Karpas-422 (cell line): ENCODE measurements around the gene EBI3. TPM values are rescaled to one million over a fixed set of nuclear protein-coding genes. Genes with fewer than 3 reads are reported as not detected.
"Not testable (repeated sequence)": the region's sequence is repeated elsewhere in the genome, so short reads cannot be mapped to it uniquely, and the experiment has no call there.

Experiments used
- DNase-seq: peaks from one replicate; pipeline ENCODE4 v3.0.0-alpha.2; 2015
- H2AFZ ChIP-seq: fragments of 200-600 bp; sonication (generic); 2 replicates; pipeline ENCODE4 v1.6.1; 2014; ENCODE audit warnings: antibody characterized with exemption, low read length, mixed read lengths
- H3K27ac ChIP-seq: fragments of 200-600 bp; sonication (generic); 2 replicates; pipeline ENCODE4 v1.5.1; 2014; ENCODE audit warnings: mild to moderate bottlenecking, low read length, moderate library complexity
- H3K27me3 ChIP-seq: fragments of 200-600 bp; sonication (generic); 2 replicates; pipeline ENCODE4 v1.6.1; 2014; ENCODE audit warnings: low read length, mixed read lengths
- H3K36me3 ChIP-seq: fragments of 200-600 bp; sonication (generic); 2 replicates; pipeline ENCODE4 v1.6.1; 2014; ENCODE audit warnings: low read length, mixed read lengths; ENCODE audit not compliant: insufficient read depth
- H3K4me1 ChIP-seq: fragments of 200-600 bp; sonication (generic); 2 replicates; pipeline ENCODE4 v1.6.1; 2014; ENCODE audit warnings: mild to moderate bottlenecking, low read length, mixed read lengths
- H3K4me2 ChIP-seq: fragments of 200-600 bp; sonication (generic); 2 replicates; pipeline ENCODE4 v1.6.1; 2014; ENCODE audit warnings: low read length, low read depth, mild to moderate bottlenecking; ENCODE audit not compliant: poor library complexity, severe bottlenecking
- H3K4me3 ChIP-seq: fragments of 200-600 bp; sonication (generic); 2 replicates; pipeline ENCODE4 v1.5.1; 2014; ENCODE audit warnings: mild to moderate bottlenecking, antibody characterized with exemption, low read length, mixed read lengths
- H3K79me2 ChIP-seq: fragments of 200-600 bp; sonication (generic); 2 replicates; pipeline ENCODE4 v1.6.1; 2014; ENCODE audit warnings: mild to moderate bottlenecking, low read length, mixed read lengths
- H3K9ac ChIP-seq: fragments of 200-600 bp; sonication (generic); 2 replicates; pipeline ENCODE4 v1.6.0; 2014; ENCODE audit warnings: low read length
- H3K9me2 ChIP-seq: fragments of 200-600 bp; sonication (generic), shearing (Covaris generic); replicated peaks from 2 replicates; pipeline ENCODE4 v1.6.0; 2014; ENCODE audit warnings: mild to moderate bottlenecking, low read length, moderate library complexity; ENCODE audit not compliant: insufficient read depth
- H3K9me3 ChIP-seq: fragments of 300-700, 200-600 bp; sonication (generic); 2 replicates; pipeline ENCODE4 v1.6.1; 2014; ENCODE audit warnings: low read length, mixed read lengths
- H4K20me1 ChIP-seq: fragments of 200-600 bp; sonication (generic); 2 replicates; pipeline ENCODE4 v1.6.1; 2014; ENCODE audit warnings: mild to moderate bottlenecking, antibody characterized with exemption, low read length, low read depth; ENCODE audit not compliant: insufficient read depth
- total RNA-seq: library from RNA; depleted of rRNA; stranded (reverse); fragments of >200 nt; shearing (Covaris generic); gene quantifications from 2 replicates; pipeline ENCODE4 v1.2.3, GENCODE V29; 2014; ENCODE audit warnings: low replicate concordance

EBI3 gene
- total RNA-seq, 1 experiment from 2014 or later = not detected

DNA sequence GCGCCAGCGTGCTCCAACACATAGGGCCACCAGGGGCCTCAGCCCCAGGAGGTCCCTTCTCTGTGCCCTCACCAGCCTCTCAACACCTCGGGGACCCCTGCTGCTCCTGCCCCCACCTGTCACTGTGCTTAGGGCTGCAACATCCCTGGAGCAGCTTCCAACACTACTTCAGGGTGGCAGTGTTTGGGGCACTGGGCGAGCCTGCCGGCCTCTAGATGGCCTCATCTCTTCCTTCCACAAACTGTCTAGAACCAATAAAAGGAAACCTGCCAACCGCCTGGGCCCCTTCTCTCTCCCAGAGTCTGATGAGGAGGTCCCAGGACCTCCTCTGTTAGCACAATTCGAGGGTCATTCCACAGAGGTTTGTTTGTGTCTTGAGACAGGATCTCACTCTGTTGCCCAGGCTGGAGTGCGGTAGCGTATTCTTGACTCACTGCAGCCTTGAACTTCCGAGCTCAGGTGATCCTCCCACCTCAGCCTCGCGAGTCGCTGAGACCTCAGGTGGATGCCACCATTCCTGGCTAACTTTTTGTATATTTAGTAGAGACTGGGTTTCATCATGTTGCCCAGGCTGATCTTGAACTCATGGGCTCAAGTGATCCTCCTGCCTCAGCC is 39.6 kb downstream of the EBI3 start:
- Histone ChIP-seq H3K4me3 (no peak overlapping the region), H3K27ac (no peak overlapping the region), H3K9ac (no peak overlapping the region), H3K79me2 (no peaks in the 10 kb centered on the region), H3K9me3 (no peaks in the 10 kb centered on the region), H4K20me1 (no peaks in the 10 kb centered on the region), H3K36me3 (no peaks in the 10 kb centered on the region), H3K27me3 (no peaks in the 10 kb centered on the region), H3K4me2 (no peak overlapping the region), H3K4me1 (no peaks in the 10 kb centered on the region), H3K9me2 (no peaks in the 10 kb centered on the region), H2AFZ (no peak overlapping the region)
- DNase-seq = peak; percentile 31

DNA sequence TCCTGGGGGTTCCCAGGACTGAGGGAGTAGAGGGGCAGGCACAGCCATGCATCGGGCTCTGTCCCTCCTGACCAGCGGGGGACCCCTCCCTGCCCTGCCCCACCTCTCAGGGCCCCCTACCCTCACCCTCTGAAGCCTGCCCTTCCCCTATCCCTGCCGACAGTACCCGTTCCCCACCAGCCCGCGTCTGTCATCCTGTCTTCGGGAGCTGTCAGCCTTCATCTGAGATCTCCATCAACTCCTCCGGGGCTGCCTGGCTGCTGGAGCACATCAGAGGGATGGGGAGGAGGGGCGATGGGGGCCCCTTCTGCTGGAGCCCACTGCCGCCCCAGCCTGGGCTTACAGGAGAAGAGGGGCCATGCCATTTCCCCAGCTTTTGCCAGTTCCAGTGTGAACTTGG is 43.6 kb downstream of the EBI3 start:
- Histone ChIP-seq H3K9me2 (no peaks in the 10 kb centered on the region), H3K9ac (no peak overlapping the region), H4K20me1 (no peaks in the 10 kb centered on the region), H3K27ac (no peak overlapping the region), H3K4me1 (no peaks in the 10 kb centered on the region), H3K4me2 (no peak overlapping the region), H3K27me3 (no peaks in the 10 kb centered on the region), H2AFZ (no peak overlapping the region), H3K79me2 (no peaks in the 10 kb centered on the region), H3K4me3 (no peak overlapping the region), H3K9me3 (no peaks in the 10 kb centered on the region), H3K36me3 (no peaks in the 10 kb centered on the region)
- peak; percentile 6 for DNase-seq

DNA sequence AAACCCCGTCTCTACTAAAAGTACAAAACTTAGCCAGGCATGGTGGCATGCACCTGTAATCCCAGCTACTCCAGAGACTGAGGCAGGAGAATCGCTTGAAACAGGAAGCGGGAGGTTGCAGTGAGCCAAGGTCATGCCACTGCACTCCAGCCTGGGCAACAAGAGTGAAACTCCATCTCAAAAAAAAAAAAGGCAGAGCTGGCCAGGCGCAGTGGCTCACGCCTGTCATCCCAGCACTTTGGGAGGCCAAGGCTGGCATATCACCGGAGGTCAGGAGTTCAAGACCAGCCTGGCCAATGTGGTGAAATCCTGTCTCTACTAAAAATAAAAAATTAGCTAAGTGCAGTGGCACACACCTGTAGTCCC is 45.0 kb downstream of the EBI3 start:
- not testable (repeated sequence) for H3K9me3 ChIP-seq, H3K27ac ChIP-seq, H3K36me3 ChIP-seq, H3K27me3 ChIP-seq, DNase-seq, H3K79me2 ChIP-seq, H3K4me3 ChIP-seq, H4K20me1 ChIP-seq, H2AFZ ChIP-seq, H3K9ac ChIP-seq, H3K4me2 ChIP-seq, H3K9me2 ChIP-seq, H3K4me1 ChIP-seq

DNA sequence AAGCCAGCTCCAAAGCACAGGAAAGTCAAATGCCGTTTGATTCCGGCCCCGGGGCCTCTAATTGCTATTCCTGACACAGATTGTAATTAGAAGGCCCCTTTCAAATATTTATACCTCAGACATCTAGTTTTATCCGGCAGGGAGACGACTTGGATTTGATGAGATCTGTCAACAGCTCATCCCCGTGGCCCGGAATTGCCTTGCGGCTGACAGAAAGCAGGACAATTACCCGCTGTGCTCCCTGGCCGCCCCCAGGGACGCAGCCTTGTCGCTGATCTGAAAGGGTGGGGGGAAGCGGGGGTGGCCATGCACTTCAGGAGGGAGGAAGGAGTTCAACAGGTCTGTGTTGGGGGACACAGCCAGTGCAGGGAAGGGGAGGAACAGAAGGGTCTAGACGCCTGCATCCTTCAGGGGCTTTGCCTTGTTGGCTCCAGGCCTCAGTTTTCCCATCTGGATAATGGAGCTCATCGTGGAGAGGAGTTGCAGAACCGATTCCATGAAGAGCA is 47.9 kb downstream of the EBI3 start:
- Histone ChIP-seq H3K27ac (no peak overlapping the region), H3K9me3 (no peaks in the 10 kb centered on the region), H3K27me3 (no peaks in the 10 kb centered on the region), H4K20me1 (no peaks in the 10 kb centered on the region), H3K79me2 (no peaks in the 10 kb centered on the region), H3K36me3 (no peaks in the 10 kb centered on the region), H2AFZ (no peak overlapping the region), H3K9ac (no peak overlapping the region), H3K9me2 (no peaks in the 10 kb centered on the region), H3K4me1 (no peaks in the 10 kb centered on the region), H3K4me2 (no peak overlapping the region), H3K4me3 (no peak overlapping the region)
- DNase-seq = peak; percentile 36

DNA sequence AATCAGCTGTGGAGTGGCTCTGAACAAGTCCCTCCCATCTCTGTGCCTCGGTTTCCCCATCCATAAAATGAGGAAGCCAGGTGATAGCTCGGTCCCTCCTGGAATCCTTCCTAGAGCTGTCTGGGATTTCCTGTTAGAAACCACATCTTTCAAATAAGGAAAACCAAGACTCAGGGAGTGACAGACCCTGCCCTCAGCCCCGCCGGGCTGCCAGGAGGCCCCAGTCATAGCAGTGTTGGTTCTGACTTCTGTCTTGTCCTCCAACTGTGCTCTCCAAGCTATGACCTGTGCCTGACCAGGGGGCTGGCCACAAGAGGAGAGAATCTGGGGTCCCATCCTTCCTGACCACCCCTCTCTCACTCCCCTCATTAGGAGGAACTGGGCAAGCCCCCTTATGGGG is 48.7 kb downstream of the EBI3 start:
- Histone ChIP-seq H4K20me1 (no peaks in the 10 kb centered on the region), H3K4me3 (no peak overlapping the region), H2AFZ (no peak overlapping the region), H3K9me2 (no peaks in the 10 kb centered on the region), H3K4me1 (no peaks in the 10 kb centered on the region), H3K27me3 (no peaks in the 10 kb centered on the region), H3K36me3 (no peaks in the 10 kb centered on the region), H3K9me3 (no peaks in the 10 kb centered on the region), H3K27ac (no peak overlapping the region), H3K79me2 (no peaks in the 10 kb centered on the region), H3K9ac (no peak overlapping the region), H3K4me2 (no peak overlapping the region)
- DNase-seq = peak; percentile 32

DNA sequence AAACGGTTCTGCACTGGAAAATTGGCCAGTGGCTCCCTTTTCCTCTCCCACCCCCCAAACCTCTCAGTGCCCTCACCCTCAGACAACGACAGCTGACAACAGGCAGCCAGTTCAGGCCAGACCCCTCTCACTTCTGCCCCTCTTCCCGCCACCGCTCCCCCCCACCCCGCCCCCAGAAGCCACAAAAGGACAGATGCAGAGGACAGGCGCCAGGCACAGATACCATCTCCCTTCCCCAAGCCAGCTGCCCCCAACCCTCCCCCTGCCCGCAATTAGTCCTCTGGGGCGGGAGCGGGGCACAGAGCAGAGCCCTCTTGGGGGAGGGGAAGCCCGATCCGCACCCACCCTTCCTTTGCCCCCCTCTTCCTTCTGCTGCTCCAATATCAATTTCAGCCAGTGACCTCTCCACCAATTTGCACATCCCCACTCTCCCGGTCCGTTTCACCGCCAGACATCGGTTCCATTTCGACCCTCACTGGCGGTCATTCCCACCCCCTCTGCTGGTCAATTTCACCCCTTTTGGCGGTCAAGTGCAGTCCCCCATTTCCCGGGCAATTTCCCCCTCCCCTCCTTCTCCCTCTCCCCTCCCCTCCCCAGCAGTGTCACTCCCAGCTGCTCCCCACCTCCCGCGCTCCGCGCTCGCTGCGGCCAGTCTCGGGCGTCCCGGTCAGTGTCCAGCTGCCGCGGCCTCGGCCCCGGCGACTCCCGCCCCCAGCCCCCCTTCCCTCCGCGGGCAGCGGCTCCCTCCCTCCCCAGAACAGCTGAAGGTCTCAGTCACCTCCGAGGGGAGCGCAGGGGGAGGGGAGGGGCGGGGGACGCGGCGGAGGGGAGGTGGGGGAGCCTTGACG is 49.3 kb downstream of the EBI3 start, which contains the start of gene SHD:
Gene SHD, plus strand, starts transcription at position 848 of the 848 bp plus-strand sequence. CDS start 798 bp downstream, outside the sequence.
- Histone ChIP-seq H3K27me3 (no peaks in the 10 kb centered on the region), H3K36me3 (no peaks in the 10 kb centered on the region), H3K4me3 (no peak within 1 kb of the TSS), H3K9me3 (no peaks in the 10 kb centered on the region), H3K9ac (no peak within 1 kb of the TSS), H2AFZ (no peak within 1 kb of the TSS), H4K20me1 (no peaks in the 10 kb centered on the region), H3K79me2 (no peaks in the 10 kb centered on the region), H3K9me2 (no peaks in the 10 kb centered on the region), H3K4me2 (no peak within 1 kb of the TSS), H3K27ac (no peak within 1 kb of the TSS), H3K4me1 (no peaks in the 10 kb centered on the region)
- peak; percentile 31 for DNase-seq

DNA sequence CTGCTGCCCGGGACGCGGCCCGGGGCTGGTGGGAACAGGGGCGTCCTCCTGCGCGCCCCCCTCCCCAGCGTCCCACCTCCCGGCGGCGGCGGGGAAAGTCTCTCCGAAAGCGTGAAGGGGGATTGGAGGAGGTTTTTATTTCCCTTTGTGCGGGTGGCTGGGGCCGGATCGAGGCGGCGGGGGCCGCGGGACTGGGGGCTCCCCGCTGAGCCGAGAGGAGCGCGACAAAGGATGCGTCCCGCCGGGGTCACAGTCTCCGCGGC is 49.9 kb downstream of the EBI3 start:
- DNase-seq = no peak
- H3K9me3 ChIP-seq = no peaks in the 10 kb centered on the region
- no peak overlapping the region for H3K4me2 ChIP-seq
- no peaks in the 10 kb centered on the region for H3K36me3 ChIP-seq
- no peak overlapping the region for H3K27ac ChIP-seq
- H3K9me2 ChIP-seq = no peaks in the 10 kb centered on the region
- H3K79me2 ChIP-seq = no peaks in the 10 kb centered on the region
- no peaks in the 10 kb centered on the region for H3K4me1 ChIP-seq
- H2AFZ ChIP-seq = no peak overlapping the region
- H4K20me1 ChIP-seq = no peaks in the 10 kb centered on the region
- H3K9ac ChIP-seq = no peak overlapping the region
- H3K27me3 ChIP-seq = no peaks in the 10 kb centered on the region
- no peak overlapping the region for H3K4me3 ChIP-seq

DNA sequence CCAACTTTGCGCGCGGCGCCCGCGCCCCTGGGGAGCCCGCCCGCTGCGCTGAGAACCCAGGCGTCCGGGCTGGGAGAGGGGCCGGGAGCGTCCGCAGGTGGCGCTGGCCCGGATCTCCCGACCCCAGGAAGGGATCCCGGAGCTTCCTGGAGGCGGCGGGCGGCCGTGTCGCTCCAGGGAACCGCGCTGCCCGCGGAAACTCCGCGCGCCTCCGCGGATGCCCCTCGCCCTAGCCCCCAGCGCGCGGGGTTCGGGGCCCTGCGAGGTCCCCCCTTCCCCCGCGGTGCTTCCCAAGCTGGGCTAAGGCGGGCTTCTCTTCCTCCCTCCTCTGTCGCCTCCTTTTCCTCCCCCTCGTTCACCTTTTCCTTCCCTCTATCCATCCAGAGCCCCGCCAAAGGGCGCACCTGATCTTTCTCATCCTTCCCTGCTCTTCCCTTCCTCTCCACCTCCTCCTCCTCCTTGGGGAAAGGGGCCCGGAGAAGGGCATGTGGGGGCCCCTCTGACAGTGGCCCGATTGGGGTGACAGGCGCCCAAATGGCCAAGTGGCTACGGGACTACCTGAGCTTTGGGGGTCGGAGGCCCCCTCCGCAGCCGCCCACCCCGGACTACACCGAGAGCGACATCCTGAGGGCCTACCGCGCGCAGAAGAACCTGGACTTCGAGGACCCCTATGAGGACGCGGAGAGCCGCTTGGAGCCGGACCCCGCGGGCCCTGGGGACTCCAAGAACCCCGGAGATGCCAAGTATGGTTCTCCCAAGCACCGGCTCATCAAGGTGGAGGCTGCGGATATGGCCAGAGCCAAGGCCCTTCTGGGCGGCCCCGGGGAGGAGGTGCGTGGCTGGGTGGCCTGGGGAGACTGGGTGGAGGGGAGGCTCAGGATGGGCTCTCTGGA is 50.5 kb downstream of the EBI3 start:
- no peaks in the 10 kb centered on the region for H3K27me3 ChIP-seq
- no peak overlapping the region for H3K9ac ChIP-seq
- peak; percentile 34 for DNase-seq
- no peaks in the 10 kb centered on the region for H4K20me1 ChIP-seq
- H3K4me1 ChIP-seq = no peaks in the 10 kb centered on the region
- no peaks in the 10 kb centered on the region for H3K79me2 ChIP-seq
- H2AFZ ChIP-seq = no peak overlapping the region
- no peak overlapping the region for H3K4me3 ChIP-seq
- no peaks in the 10 kb centered on the region for H3K9me2 ChIP-seq
- no peak overlapping the region for H3K4me2 ChIP-seq
- H3K27ac ChIP-seq = no peak overlapping the region
- no peaks in the 10 kb centered on the region for H3K36me3 ChIP-seq
- H3K9me3 ChIP-seq = no peaks in the 10 kb centered on the region
